K562 (cell line): ENCODE measurements around the gene NRTN. TPM values are rescaled to one million over a fixed set of nuclear protein-coding genes. Genes with fewer than 3 reads are reported as not detected.

Source experiments
- HDAC8 ChIP-seq: fragments of 450-650 bp; IDR thresholded peaks from 2 replicates; pipeline ENCODE4 v1.6.1; 2016; ENCODE audit warnings: mild to moderate bottlenecking, missing genetic modification characterization, moderate library complexity, missing compliant biosample characterization
- LARP7 ChIP-seq: fragments of 450-650 bp; IDR thresholded peaks from 2 replicates; pipeline ENCODE4 v1.6.1; 2016
- PHF20 ChIP-seq: fragments of 450-650 bp; IDR thresholded peaks from 2 replicates; pipeline ENCODE4 v1.6.1; 2018; ENCODE audit not compliant: partially characterized antibody
- SMAD1 ChIP-seq: fragments of 150-350 bp; IDR thresholded peaks from 2 replicates; pipeline ENCODE4 v1.6.1; 2014; ENCODE audit warnings: low read length, low read depth; ENCODE audit not compliant: partially characterized antibody
- STAT5A ChIP-seq: IDR thresholded peaks from 2 replicates; pipeline ENCODE4 v1.6.1; 2012; ENCODE audit warnings: low read length, inconsistent platforms, borderline replicate concordance
- ZNF3 ChIP-seq: fragments of 250-450 bp; sonication (Bioruptor Pico); IDR thresholded peaks from 2 replicates; pipeline ENCODE4 v1.5.0; 2021; ENCODE audit warnings: mild to moderate bottlenecking, moderate library complexity
- ZNF41 ChIP-seq: fragments of 250-450 bp; sonication (Bioruptor Pico); conservative IDR thresholded peaks from 2 replicates; pipeline ENCODE4 v1.4.0; 2020; ENCODE audit warnings: mild to moderate bottlenecking
- ZNF431 ChIP-seq: sonication (generic); formaldehyde crosslinking; IDR thresholded peaks from 2 replicates; pipeline ENCODE4 v1.8.0; 2022; ENCODE audit warnings: mild to moderate bottlenecking, missing genetic modification reagents
- polyA plus RNA-seq, 8 experiments: library from polyadenylated mRNA; depleted of rRNA in 4 of 8; stranded (reverse) in 5 of 8; unstranded in 3 of 8; fragments of >200 nt; fragmentation: Nextera tagmentation in 2 of 8; fragmentation: Illumina TruSeq in 1 of 8; extraction: Ambion mirVana in 2 of 8; extraction: Trizol in 1 of 8; gene quantifications; 2 replicates each; pipeline versions ENCODE4 v1.2.1 to v1.2.3, GENCODE V29; 2011 to 2014; ENCODE audit warnings: inconsistent platforms in 1 of 8, missing spikeins in 1 of 8
- total RNA-seq, 7 experiments: library from RNA; depleted of rRNA in 6 of 7; stranded (reverse); fragments of >200 nt in 6 of 7; fragmentation: Illumina TruSeq in 2 of 7; extraction: Trizol in 2 of 7; gene quantifications; 2 replicates each; pipeline versions ENCODE4 v1.2.1 to v1.2.3, GENCODE V29; 2011 to 2021; ENCODE audit warnings: low replicate concordance in 1 of 7
- TF ChIP-seq, protein P1 (sequence below), 2 experiments: fragments of 450-650 bp; IDR thresholded peaks; 2 replicates each; pipeline ENCODE4 v1.6.1; 2016; ENCODE audit warnings: mild to moderate bottlenecking in 2 of 2, borderline replicate concordance in 1 of 2, low read depth in 1 of 2, moderate library complexity in 1 of 2
- TF ChIP-seq, protein P2 (sequence below): fragments of 250-450 bp; sonication (Bioruptor Pico); IDR thresholded peaks from 2 replicates; pipeline ENCODE4 v1.5.0; 2021; ENCODE audit warnings: mild to moderate bottlenecking, borderline replicate concordance
- TF ChIP-seq, protein P3 (sequence below): fragments of 450-650 bp; IDR thresholded peaks from 2 replicates; pipeline ENCODE4 v1.6.1; 2016; ENCODE audit warnings: mild to moderate bottlenecking

The NRTN gene
- total and polyA plus RNA-seq, 9 of the 15 experiments (the other 6 are each of a cell fraction or from before 2014, with no cell fraction given), result 0.62 to 8.1 (median 1.6) TPM; not detected in 2

DNA sequence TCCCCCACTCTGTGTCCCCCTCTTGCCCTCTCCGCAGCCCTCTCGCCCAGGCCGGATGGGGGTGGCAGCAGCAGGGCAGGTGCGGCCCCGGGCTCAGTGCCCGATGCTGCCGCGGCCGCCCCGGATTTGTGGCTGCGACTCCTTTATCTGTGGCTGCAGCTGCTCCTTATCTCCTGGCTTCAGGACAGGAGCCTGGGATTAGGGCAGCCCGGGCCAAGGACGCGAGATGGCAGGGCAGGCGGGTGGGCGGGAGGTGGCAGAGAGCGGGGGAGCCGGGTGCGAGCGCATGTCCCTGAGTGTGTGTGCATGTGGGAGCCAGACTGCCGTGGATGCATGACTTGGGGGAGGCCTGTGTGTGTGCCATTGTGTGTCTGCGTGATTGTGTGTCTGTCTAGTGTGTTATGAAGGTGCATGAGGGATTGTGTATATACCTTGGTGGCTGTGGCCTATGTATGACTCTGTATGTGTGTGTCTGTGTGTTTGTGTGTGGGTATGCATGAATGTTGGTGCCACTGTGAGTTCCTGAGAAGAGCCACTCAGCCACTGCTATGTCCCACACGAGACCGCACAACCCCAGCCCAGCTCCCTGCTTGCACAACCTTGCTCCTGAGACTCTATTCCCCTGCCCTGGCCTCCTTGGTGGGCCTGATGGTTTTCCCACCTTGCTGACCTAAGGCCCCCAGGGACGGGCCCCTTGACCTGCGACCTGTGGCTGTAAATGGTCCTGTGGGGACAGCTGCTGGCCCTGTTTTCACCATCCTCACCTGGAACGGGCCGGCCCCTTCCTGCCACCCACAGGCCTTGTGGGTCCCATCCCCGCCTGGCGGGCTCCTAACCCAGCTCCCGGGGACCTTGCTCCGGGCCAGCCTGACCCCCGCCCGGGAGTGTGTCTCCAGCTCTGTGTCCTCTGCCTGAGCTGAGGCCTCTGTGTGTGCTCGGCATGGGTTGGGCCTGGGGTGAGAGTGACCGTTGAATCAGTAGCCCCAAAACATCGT lies 5.3 kb upstream of the NRTN start (continued):
- TF ChIP-seq, protein P1, sequence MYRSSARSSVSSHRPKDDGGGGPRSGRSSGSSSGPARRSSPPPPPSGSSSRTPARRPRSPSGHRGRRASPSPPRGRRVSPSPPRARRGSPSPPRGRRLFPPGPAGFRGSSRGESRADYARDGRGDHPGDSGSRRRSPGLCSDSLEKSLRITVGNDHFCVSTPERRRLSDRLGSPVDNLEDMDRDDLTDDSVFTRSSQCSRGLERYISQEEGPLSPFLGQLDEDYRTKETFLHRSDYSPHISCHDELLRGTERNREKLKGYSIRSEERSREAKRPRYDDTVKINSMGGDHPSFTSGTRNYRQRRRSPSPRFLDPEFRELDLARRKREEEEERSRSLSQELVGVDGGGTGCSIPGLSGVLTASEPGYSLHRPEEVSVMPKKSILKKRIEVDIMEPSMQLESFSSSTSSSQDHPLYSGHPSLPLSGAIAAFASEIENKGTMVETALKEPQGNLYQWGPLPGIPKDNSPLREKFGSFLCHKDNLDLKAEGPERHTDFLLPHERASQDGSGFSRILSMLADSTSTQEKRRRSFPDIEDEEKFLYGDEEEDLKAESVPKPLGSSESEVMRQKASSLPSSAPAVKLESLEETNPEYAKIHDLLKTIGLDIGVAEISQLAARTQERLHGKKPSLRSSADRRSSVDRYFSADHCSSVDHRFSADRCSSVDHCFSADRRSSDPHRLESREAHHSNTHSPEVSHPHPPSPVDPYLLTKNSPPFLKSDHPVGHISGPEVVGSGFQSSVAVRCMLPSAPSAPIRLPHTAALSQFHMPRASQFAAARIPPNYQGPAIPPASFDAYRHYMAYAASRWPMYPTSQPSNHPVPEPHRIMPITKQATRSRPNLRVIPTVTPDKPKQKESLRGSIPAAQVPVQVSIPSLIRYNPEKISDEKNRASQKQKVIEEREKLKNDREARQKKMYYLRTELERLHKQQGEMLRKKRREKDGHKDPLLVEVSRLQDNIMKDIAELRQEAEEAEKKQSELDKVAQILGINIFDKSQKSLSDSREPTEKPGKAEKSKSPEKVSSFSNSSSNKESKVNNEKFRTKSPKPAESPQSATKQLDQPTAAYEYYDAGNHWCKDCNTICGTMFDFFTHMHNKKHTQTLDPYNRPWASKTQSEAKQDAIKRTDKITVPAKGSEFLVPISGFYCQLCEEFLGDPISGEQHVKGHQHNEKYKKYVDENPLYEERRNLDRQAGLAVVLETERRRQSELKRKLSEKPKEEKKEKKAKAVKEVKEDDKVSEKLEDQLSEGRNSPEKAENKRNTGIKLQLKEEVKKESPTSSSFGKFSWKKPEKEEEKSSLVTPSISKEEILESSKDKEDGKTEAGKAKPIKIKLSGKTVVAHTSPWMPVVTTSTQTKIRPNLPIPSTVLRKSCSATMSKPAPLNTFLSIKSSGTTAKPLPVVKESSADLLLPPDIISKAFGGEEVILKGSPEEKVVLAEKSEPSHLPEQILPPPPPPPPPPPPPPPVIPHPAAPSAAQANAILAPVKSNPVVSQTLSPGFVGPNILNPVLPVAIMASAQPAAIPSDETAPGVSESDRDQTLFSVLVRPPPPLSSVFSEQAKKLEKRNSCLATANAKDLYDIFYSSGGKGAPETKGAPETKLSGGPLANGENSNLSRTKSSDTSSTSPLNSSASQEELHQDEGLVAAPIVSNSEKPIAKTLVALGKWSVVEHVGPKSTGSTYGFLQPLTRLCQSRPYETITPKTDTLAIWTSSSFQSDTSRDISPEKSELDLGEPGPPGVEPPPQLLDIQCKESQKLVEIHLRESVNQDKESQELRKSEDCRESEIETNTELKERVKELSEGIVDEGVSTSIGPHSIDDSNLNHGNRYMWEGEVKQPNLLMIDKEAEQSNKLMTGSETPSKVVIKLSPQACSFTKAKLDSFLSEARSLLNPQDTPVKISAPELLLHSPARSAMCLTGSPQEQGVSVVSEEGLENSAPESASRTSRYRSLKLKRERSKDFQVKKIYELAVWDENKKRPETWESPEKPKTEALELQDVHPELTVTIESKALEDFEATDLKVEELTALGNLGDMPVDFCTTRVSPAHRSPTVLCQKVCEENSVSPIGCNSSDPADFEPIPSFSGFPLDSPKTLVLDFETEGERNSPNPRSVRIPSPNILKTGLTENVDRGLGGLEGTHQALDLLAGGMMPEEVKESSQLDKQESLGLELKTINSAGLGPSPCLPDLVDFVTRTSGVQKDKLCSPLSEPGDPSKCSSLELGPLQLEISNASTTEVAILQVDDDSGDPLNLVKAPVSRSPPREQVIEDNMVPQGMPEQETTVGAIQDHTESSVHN (IDR thresholded peaks at IDR 0.05; ENCODE audit: borderline replicate concordance in 1 of 2, low read depth in 1 of 2), result no peak
- TF ChIP-seq ZNF41 (CRISPR knock-in tag), result peak; percentile 58; the same call in 1 of the 2 replicates
- no peak for TF ChIP-seq PHF20
- no peak for TF ChIP-seq LARP7
- TF ChIP-seq, protein P2, sequence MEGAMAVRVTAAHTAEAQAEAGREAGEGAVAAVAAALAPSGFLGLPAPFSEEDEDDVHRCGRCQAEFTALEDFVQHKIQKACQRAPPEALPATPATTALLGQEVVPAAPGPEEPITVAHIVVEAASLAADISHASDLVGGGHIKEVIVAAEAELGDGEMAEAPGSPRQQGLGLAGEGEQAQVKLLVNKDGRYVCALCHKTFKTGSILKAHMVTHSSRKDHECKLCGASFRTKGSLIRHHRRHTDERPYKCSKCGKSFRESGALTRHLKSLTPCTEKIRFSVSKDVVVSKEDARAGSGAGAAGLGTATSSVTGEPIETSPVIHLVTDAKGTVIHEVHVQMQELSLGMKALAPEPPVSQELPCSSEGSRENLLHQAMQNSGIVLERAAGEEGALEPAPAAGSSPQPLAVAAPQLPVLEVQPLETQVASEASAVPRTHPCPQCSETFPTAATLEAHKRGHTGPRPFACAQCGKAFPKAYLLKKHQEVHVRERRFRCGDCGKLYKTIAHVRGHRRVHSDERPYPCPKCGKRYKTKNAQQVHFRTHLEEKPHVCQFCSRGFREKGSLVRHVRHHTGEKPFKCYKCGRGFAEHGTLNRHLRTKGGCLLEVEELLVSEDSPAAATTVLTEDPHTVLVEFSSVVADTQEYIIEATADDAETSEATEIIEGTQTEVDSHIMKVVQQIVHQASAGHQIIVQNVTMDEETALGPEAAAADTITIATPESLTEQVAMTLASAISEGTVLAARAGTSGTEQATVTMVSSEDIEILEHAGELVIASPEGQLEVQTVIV (CRISPR knock-in tag), result no peak
- TF ChIP-seq, protein P3, sequence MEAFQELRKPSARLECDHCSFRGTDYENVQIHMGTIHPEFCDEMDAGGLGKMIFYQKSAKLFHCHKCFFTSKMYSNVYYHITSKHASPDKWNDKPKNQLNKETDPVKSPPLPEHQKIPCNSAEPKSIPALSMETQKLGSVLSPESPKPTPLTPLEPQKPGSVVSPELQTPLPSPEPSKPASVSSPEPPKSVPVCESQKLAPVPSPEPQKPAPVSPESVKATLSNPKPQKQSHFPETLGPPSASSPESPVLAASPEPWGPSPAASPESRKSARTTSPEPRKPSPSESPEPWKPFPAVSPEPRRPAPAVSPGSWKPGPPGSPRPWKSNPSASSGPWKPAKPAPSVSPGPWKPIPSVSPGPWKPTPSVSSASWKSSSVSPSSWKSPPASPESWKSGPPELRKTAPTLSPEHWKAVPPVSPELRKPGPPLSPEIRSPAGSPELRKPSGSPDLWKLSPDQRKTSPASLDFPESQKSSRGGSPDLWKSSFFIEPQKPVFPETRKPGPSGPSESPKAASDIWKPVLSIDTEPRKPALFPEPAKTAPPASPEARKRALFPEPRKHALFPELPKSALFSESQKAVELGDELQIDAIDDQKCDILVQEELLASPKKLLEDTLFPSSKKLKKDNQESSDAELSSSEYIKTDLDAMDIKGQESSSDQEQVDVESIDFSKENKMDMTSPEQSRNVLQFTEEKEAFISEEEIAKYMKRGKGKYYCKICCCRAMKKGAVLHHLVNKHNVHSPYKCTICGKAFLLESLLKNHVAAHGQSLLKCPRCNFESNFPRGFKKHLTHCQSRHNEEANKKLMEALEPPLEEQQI, result peak; percentile 90
- TF ChIP-seq STAT5A, result peak; percentile 83
- no peak for TF ChIP-seq HDAC8 (tag)
- TF ChIP-seq ZNF3, result no peak
- TF ChIP-seq ZNF431, result 0 out of 2 replicates have a peak, but pooled peaks have one; percentile 31
- peak; percentile 93 for TF ChIP-seq SMAD1
